Amniotic stem cell (primary cell): Measurements from ENCODE around the gene IL4R.
"Not testable (repeated sequence)": the region's sequence is repeated elsewhere in the genome, so short reads cannot be mapped to it uniquely, and the experiment has no call there.

Experiments
- DNase-seq: peaks from one replicate; lab custom pipeline; 2025; lab: John Stamatoyannopoulos, UW

IL4R gene

GRCh38 chr16:27288313-27288712 lies 25.5 kb upstream of the IL4R start:
- not testable (repeated sequence) for DNase-seq

GRCh38 chr16:27289669-27290068 lies 24.1 kb upstream of the IL4R start:
- DNase-seq: no peak

GRCh38 chr16:27290562-27290961 lies 23.2 kb upstream of the IL4R start:
- DNase-seq: no peak

GRCh38 chr16:27291106-27291505 lies 22.7 kb upstream of the IL4R start:
- no peak for DNase-seq

GRCh38 chr16:27291722-27292240 lies 22.0 kb upstream of the IL4R start:
- no peak for DNase-seq

- DNase-seq: no peak
Observed at GRCh38 chr16:27293343-27293742, 20.4 kb upstream of the IL4R start.

GRCh38 chr16:27298132-27298531 lies 15.6 kb upstream of the IL4R start:
- no peak for DNase-seq

- no peak for DNase-seq
Observed at GRCh38 chr16:27301236-27301861, 12.4 kb upstream of the IL4R start.

- DNase-seq: no peak
Observed at GRCh38 chr16:27302126-27302525, 11.6 kb upstream of the IL4R start.

- DNase-seq: no peak
Observed at GRCh38 chr16:27303256-27304100, 10.3 kb upstream of the IL4R start.

- no peak for DNase-seq
Observed at GRCh38 chr16:27304102-27304501, 9.7 kb upstream of the IL4R start.

GRCh38 chr16:27304881-27305745 lies 8.7 kb upstream of the IL4R start:
- DNase-seq: no peak

- DNase-seq: no peak
Observed at GRCh38 chr16:27305839-27306442, 7.8 kb upstream of the IL4R start.

- DNase-seq: no peak
Observed at GRCh38 chr16:27308792-27309191, 5.0 kb upstream of the IL4R start.

- no peak for DNase-seq
Observed at GRCh38 chr16:27310576-27311447, 3.0 kb upstream of the IL4R start.

GRCh38 chr16:27311448-27311830 lies 2.3 kb upstream of the IL4R start:
- no peak for DNase-seq

- no peak for DNase-seq
Observed at GRCh38 chr16:27311897-27312303, 1.9 kb upstream of the IL4R start.

- no peak for DNase-seq
Observed at GRCh38 chr16:27312580-27313421, 973 bp upstream of the IL4R start.

GRCh38 chr16:27314161-27314723 lies 468 bp downstream of the IL4R start:
- DNase-seq: no peak

- DNase-seq: no peak
Observed at GRCh38 chr16:27314986-27315332, 1.2 kb downstream of the IL4R start.
